IMR-90 (cell line): Measurements from ENCODE around the gene ARRB1.
"Not testable (repeated sequence)": the region's sequence is repeated elsewhere in the genome, so short reads cannot be mapped to it uniquely, and the experiment has no call there.

Experiments
- CEBPB ChIP-seq: IDR thresholded peaks from 2 replicates; pipeline ENCODE4 v1.6.1; 2012; ENCODE audit warnings: low read depth, low read length, improper control_type of control experiment
- CHD1 ChIP-seq: IDR thresholded peaks from 2 replicates; pipeline ENCODE4 v1.6.1; 2012; ENCODE audit warnings: low read depth, low read length, improper control_type of control experiment
- FOS ChIP-seq: fragments of 150-350 bp; IDR thresholded peaks from 2 replicates; pipeline ENCODE4 v1.6.1; 2016; ENCODE audit warnings: low read depth, low read length
- MAZ ChIP-seq: IDR thresholded peaks from 2 replicates; pipeline ENCODE4 v1.6.1; 2012; ENCODE audit warnings: low read depth, mild to moderate bottlenecking, low read length, improper control_type of control experiment, moderate library complexity, borderline replicate concordance
- MXI1 ChIP-seq: IDR thresholded peaks from 2 replicates; pipeline ENCODE4 v1.6.1; 2012; ENCODE audit warnings: low read depth, mild to moderate bottlenecking, low read length, moderate library complexity, borderline replicate concordance
- POLR2A ChIP-seq: IDR thresholded peaks from 2 replicates; pipeline ENCODE4 v1.6.1; 2012; ENCODE audit warnings: mild to moderate bottlenecking, low read depth, low read length
- RAD21 ChIP-seq: IDR thresholded peaks from 2 replicates; pipeline ENCODE4 v1.6.1; 2012; ENCODE audit warnings: low read length, improper control_type of control experiment
- RCOR1 ChIP-seq: IDR thresholded peaks from 2 replicates; pipeline ENCODE4 v1.6.1; 2012; ENCODE audit warnings: mild to moderate bottlenecking, low read length, improper control_type of control experiment; ENCODE audit not compliant: insufficient replicate concordance
- RFX5 ChIP-seq: IDR thresholded peaks from 2 replicates; pipeline ENCODE4 v1.8.0; 2012; ENCODE audit warnings: low read depth, mild to moderate bottlenecking, low read length, moderate library complexity
- SMC3 ChIP-seq: fragments of 150-350 bp; IDR thresholded peaks from 2 replicates; pipeline ENCODE4 v1.6.1; 2016; ENCODE audit warnings: low read depth, mild to moderate bottlenecking, antibody characterized with exemption, low read length, moderate library complexity
- TF ChIP-seq, protein P1 (sequence below): conservative IDR thresholded peaks from 2 replicates; pipeline ENCODE4 v1.5.1; 2012; ENCODE audit warnings: mild to moderate bottlenecking, low read depth, low read length, improper control_type of control experiment
- TF ChIP-seq, protein P2 (sequence below): fragments of 150-350 bp; IDR thresholded peaks from 2 replicates; pipeline ENCODE4 v1.6.1; 2016; ENCODE audit warnings: low read depth, mild to moderate bottlenecking, low read length, moderate library complexity, borderline replicate concordance
- TF ChIP-seq, protein P3 (sequence below): fragments of 150-350 bp; IDR thresholded peaks from 2 replicates; pipeline ENCODE4 v1.6.1; 2017; ENCODE audit warnings: mild to moderate bottlenecking, antibody characterized with exemption, low read length, low read depth

DNA sequence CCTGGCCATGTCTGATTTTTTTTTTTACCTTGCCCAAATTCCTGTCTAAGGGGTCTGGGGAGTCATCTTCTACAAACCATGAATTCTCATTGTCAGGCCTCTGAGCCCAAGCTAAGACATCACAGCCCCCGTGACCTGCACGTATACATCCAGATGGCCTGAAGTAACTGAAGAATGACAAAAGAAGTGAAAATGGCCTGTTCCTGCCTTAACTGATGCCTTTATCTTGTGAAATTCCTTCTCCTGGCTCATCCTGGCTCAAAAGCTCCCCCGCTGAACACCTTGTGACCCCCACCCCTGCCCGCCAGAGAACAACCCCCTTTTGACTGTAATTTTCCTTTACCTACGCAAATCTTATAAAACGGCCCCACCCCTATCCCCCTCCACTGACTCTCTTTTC lies 20.2 kb downstream of the ARRB1 start:
- not testable (repeated sequence) for TF ChIP-seq CHD1, POLR2A, SMC3, MAZ, CEBPB, RFX5, RCOR1, MXI1, RAD21, FOS
- TF ChIP-seq, protein P1, sequence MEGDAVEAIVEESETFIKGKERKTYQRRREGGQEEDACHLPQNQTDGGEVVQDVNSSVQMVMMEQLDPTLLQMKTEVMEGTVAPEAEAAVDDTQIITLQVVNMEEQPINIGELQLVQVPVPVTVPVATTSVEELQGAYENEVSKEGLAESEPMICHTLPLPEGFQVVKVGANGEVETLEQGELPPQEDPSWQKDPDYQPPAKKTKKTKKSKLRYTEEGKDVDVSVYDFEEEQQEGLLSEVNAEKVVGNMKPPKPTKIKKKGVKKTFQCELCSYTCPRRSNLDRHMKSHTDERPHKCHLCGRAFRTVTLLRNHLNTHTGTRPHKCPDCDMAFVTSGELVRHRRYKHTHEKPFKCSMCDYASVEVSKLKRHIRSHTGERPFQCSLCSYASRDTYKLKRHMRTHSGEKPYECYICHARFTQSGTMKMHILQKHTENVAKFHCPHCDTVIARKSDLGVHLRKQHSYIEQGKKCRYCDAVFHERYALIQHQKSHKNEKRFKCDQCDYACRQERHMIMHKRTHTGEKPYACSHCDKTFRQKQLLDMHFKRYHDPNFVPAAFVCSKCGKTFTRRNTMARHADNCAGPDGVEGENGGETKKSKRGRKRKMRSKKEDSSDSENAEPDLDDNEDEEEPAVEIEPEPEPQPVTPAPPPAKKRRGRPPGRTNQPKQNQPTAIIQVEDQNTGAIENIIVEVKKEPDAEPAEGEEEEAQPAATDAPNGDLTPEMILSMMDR, result not testable (repeated sequence)
- TF ChIP-seq, protein P2, sequence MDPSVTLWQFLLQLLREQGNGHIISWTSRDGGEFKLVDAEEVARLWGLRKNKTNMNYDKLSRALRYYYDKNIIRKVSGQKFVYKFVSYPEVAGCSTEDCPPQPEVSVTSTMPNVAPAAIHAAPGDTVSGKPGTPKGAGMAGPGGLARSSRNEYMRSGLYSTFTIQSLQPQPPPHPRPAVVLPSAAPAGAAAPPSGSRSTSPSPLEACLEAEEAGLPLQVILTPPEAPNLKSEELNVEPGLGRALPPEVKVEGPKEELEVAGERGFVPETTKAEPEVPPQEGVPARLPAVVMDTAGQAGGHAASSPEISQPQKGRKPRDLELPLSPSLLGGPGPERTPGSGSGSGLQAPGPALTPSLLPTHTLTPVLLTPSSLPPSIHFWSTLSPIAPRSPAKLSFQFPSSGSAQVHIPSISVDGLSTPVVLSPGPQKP, result not testable (repeated sequence)
- TF ChIP-seq, protein P3, sequence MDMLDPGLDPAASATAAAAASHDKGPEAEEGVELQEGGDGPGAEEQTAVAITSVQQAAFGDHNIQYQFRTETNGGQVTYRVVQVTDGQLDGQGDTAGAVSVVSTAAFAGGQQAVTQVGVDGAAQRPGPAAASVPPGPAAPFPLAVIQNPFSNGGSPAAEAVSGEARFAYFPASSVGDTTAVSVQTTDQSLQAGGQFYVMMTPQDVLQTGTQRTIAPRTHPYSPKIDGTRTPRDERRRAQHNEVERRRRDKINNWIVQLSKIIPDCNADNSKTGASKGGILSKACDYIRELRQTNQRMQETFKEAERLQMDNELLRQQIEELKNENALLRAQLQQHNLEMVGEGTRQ, result not testable (repeated sequence)
